H1 (cell line): ENCODE data around the gene ADAMTS3. TPM values are rescaled to one million over a fixed set of nuclear protein-coding genes. Genes with fewer than 3 reads are reported as not detected.

Experiments
- CTCF ChIA-PET: fragments of 300-600 bp; sonication (Branson Sonifier 250); formaldehyde crosslinking; loops from one replicate; lab custom pipeline; 2021; ENCODE audit not compliant: partially characterized antibody; lab: Charles Lee
- POLR2A ChIA-PET: fragments of 300-600 bp; sonication (Branson Sonifier 250); formaldehyde crosslinking; loops from one replicate; lab custom pipeline; 2021; ENCODE audit warnings: inconsistent platforms; ENCODE audit not compliant: partially characterized antibody; lab: Charles Lee
- DNase-seq, 2 experiments: peaks; one replicate each; pipeline versions ENCODE4 v3.0.0 to v3.0.0-alpha.2; 2010 to 2022; ENCODE audit warnings: low spot score in 2 of 2, low read depth in 1 of 2, mixed read lengths in 1 of 2
- FAIRE-seq: peaks from 2 replicates; lab custom pipeline; 2011; peaks lifted over from hg19 to GRCh38; lab: Jason Lieb, UNC
- H2AFZ ChIP-seq: 2 replicates; pipeline ENCODE4 v1.8.1; 2012; ENCODE audit warnings: low read length, inconsistent platforms
- H2AK5ac ChIP-seq: 2 replicates; pipeline ENCODE4 v1.6.1; 2013; ENCODE audit warnings: low read depth, low read length
- H2BK120ac ChIP-seq: replicated peaks from 2 replicates; pipeline ENCODE3; 2013; ENCODE audit warnings: low read depth, low read length, inconsistent platforms
- H2BK12ac ChIP-seq: 2 replicates; pipeline ENCODE4 v1.6.1; 2013; ENCODE audit warnings: low read depth, low read length
- H2BK15ac ChIP-seq: 2 replicates; pipeline ENCODE4 v1.6.1; 2013; ENCODE audit warnings: low read length
- H2BK20ac ChIP-seq: 2 replicates; pipeline ENCODE4 v1.6.1; 2013; ENCODE audit warnings: low read length
- H2BK5ac ChIP-seq: 2 replicates; pipeline ENCODE4 v1.6.1; 2013; ENCODE audit warnings: low read depth, low read length
- H3K14ac ChIP-seq: 2 replicates; pipeline ENCODE4 v1.6.1; 2013; ENCODE audit warnings: inconsistent platforms; ENCODE audit not compliant: insufficient read length
- H3K18ac ChIP-seq: 2 replicates; pipeline ENCODE4 v1.6.1; 2013; ENCODE audit warnings: low read length; ENCODE audit errors: extremely low read depth
- H3K23ac ChIP-seq: 2 replicates; pipeline ENCODE4 v1.6.1; 2013; ENCODE audit warnings: inconsistent platforms; ENCODE audit not compliant: insufficient read length
- H3K23me2 ChIP-seq: 2 replicates; pipeline ENCODE4 v1.6.1; 2013; ENCODE audit warnings: low read depth, low read length
- H3K27ac ChIP-seq: 2 replicates; pipeline ENCODE4 v1.6.1; 2011; ENCODE audit warnings: low read depth, low read length, inconsistent platforms
- H3K27me3 ChIP-seq, 4 experiments: replicated peaks in 1 of 4; 1 replicate in 1 of 4; 2 replicates in 3 of 4; pipeline versions ENCODE4 v1.6.1 to v1.8.1; 2011 to 2013; ENCODE audit warnings: low read length in 3 of 4, mild to moderate bottlenecking in 3 of 4, inconsistent platforms in 2 of 4, mixed read lengths in 2 of 4, moderate library complexity in 1 of 4; ENCODE audit not compliant: control insufficient read depth in 3 of 4, insufficient read depth in 3 of 4; ENCODE audit errors: extremely low read depth in 1 of 4
- H3K36me3 ChIP-seq, 4 experiments: 2 replicates each; pipeline versions ENCODE4 v1.6.1 to v1.8.1; 2011 to 2013; ENCODE audit warnings: mild to moderate bottlenecking in 4 of 4, low read length in 3 of 4, moderate library complexity in 2 of 4, control low read depth in 1 of 4, inconsistent platforms in 1 of 4; ENCODE audit not compliant: insufficient read depth in 4 of 4, control insufficient read depth in 2 of 4
- H3K4ac ChIP-seq: replicated peaks from 2 replicates; pipeline ENCODE3; 2013; ENCODE audit warnings: low read length, low read depth, mixed read lengths, inconsistent platforms; ENCODE audit not compliant: insufficient read length
- H3K4me1 ChIP-seq, 4 experiments: replicated peaks in 1 of 4; 1 replicate in 1 of 4; 2 replicates in 3 of 4; pipeline versions ENCODE4 v1.6.1 to v1.8.1; 2011 to 2013; ENCODE audit warnings: low read length in 3 of 4, inconsistent platforms in 2 of 4, mixed read lengths in 1 of 4; ENCODE audit not compliant: insufficient read depth in 4 of 4, control insufficient read depth in 3 of 4
- H3K4me2 ChIP-seq, 2 experiments: 2 replicates each; pipeline versions ENCODE4 v1.6.1 to v1.8.1; 2011 to 2013; ENCODE audit warnings: low read depth in 2 of 2, low read length in 2 of 2, control low read depth in 1 of 2, inconsistent platforms in 1 of 2, mild to moderate bottlenecking in 1 of 2; ENCODE audit not compliant: insufficient read depth in 1 of 2
- H3K4me3 ChIP-seq, 4 experiments: fragments of 200-600, 300-600 bp in 1 of 4; sonication (generic), shearing (Covaris generic), sonication (Bioruptor Twin) in 1 of 4; 2 replicates each; pipeline versions ENCODE4 v1.5.1 to v1.8.1; 2011 to 2016; ENCODE audit warnings: low read length in 4 of 4, low read depth in 3 of 4, control low read depth in 2 of 4, inconsistent platforms in 2 of 4, mild to moderate bottlenecking in 2 of 4, mixed read lengths in 1 of 4, moderate library complexity in 1 of 4; ENCODE audit not compliant: insufficient read depth in 2 of 4; ENCODE audit errors: extremely low read depth in 1 of 4
- H3K56ac ChIP-seq: replicated peaks from 2 replicates; pipeline ENCODE3; 2013; ENCODE audit warnings: low read depth, mild to moderate bottlenecking, mixed read lengths, low read length, inconsistent platforms; ENCODE audit not compliant: insufficient read length
- H3K79me1 ChIP-seq: 2 replicates; pipeline ENCODE4 v1.6.1; 2013; ENCODE audit warnings: low read depth, low read length, control low read depth
- H3K79me2 ChIP-seq, 2 experiments: 2 replicates each; pipeline versions ENCODE4 v1.6.1 to v1.8.1; 2012 to 2013; ENCODE audit warnings: low read length in 2 of 2, mild to moderate bottlenecking in 2 of 2, inconsistent platforms in 1 of 2; ENCODE audit not compliant: insufficient read depth in 2 of 2, control insufficient read depth in 1 of 2
- H3K9ac ChIP-seq, 4 experiments: replicated peaks in 1 of 4; 1 replicate in 1 of 4; 2 replicates in 3 of 4; pipeline versions ENCODE4 v1.6.1 to v1.8.1; 2011 to 2013; ENCODE audit warnings: low read depth in 3 of 4, low read length in 3 of 4, control low read depth in 2 of 4, mild to moderate bottlenecking in 2 of 4, moderate library complexity in 2 of 4, inconsistent platforms in 1 of 4; ENCODE audit errors: extremely low read depth in 1 of 4
- H3K9me3 ChIP-seq, 2 experiments: 2 replicates each; pipeline versions ENCODE4 v1.6.1 to v1.8.1; 2012 to 2013; ENCODE audit warnings: mild to moderate bottlenecking in 2 of 2, moderate library complexity in 2 of 2, control low read depth in 1 of 2, inconsistent platforms in 1 of 2, low read depth in 1 of 2, low read length in 1 of 2, mixed read lengths in 1 of 2; ENCODE audit not compliant: insufficient read depth in 2 of 2
- H4K20me1 ChIP-seq, 2 experiments: replicated peaks in 1 of 2; 2 replicates each; pipeline versions ENCODE3 to v1.8.1; 2011 to 2013; ENCODE audit warnings: inconsistent platforms in 2 of 2, low read length in 2 of 2, mild to moderate bottlenecking in 1 of 2; ENCODE audit not compliant: insufficient read depth in 2 of 2, control insufficient read depth in 1 of 2
- H4K5ac ChIP-seq: 2 replicates; pipeline ENCODE4 v1.6.1; 2013; ENCODE audit warnings: low read length, low read depth, mixed read lengths, inconsistent platforms; ENCODE audit not compliant: insufficient read length
- H4K8ac ChIP-seq: 2 replicates; pipeline ENCODE4 v1.8.0; 2013; ENCODE audit warnings: mild to moderate bottlenecking, moderate library complexity, low read length, inconsistent platforms; ENCODE audit not compliant: insufficient read depth; ENCODE audit errors: extremely low read depth
- H4K91ac ChIP-seq: replicated peaks from 2 replicates; pipeline ENCODE3; 2013; ENCODE audit warnings: low read length, mixed read lengths, inconsistent platforms; ENCODE audit not compliant: insufficient read length
- GTF2F1 ChIP-seq: IDR thresholded peaks from 2 replicates; pipeline ENCODE4 v1.6.1; 2012; ENCODE audit warnings: low read depth, low read length, improper control_type of control experiment, borderline replicate concordance
- NRF1 ChIP-seq: IDR thresholded peaks from 2 replicates; pipeline ENCODE4 v1.6.1; 2011; ENCODE audit warnings: mild to moderate bottlenecking, low read depth, low read length, improper control_type of control experiment
- SIN3A ChIP-seq, 2 experiments: IDR thresholded peaks in 1 of 2; conservative IDR thresholded peaks in 1 of 2; 2 replicates each; pipeline ENCODE4 v1.6.1; 2011 to 2012; ENCODE audit warnings: low read length in 2 of 2, improper control_type of control experiment in 1 of 2, low read depth in 1 of 2, mild to moderate bottlenecking in 1 of 2
- SP2 ChIP-seq: IDR thresholded peaks from 2 replicates; pipeline ENCODE4 v1.6.1; 2012; ENCODE audit warnings: mild to moderate bottlenecking, low read length, inconsistent platforms
- WGBS, 2 experiments: shearing (Covaris generic) in 1 of 2; methylation state at CpG; one replicate each; pipeline versions ENCODE4 v1.1.6 to v1.1.7; 2013 to 2015; ENCODE audit warnings: low lambda C conversion rate in 2 of 2, mixed read lengths in 2 of 2, inconsistent platforms in 1 of 2, low coverage in 1 of 2, missing lambda C conversion rate in 1 of 2; ENCODE audit not compliant: insufficient replicate concordance in 2 of 2, insufficient coverage in 1 of 2, insufficient read length in 1 of 2; ENCODE audit errors: extremely low coverage in 1 of 2, missing lambda C conversion rate in 1 of 2; 5-methylcytosine and 5-hydroxymethylcytosine counted together
- polyA plus RNA-seq, 7 experiments: library from polyadenylated mRNA; depleted of rRNA in 3 of 7; stranded (reverse) in 5 of 7; unstranded in 2 of 7; fragments of >200 nt in 5 of 7; fragments of 200-250 nt in 2 of 7; gene quantifications; 1 replicate in 5 of 7; 2 replicates in 1 of 7; 4 replicates in 1 of 7; pipeline versions ENCODE4 v1.2.1 to v1.2.3, GENCODE V29; 2011 to 2013; ENCODE audit warnings: missing spikeins in 2 of 7, mixed read lengths in 2 of 7
- total RNA-seq: library from RNA; stranded (reverse); fragmentation: NEBNext Ultra II Directional; extraction: Animal tissue kit (Norgen Biotek cat#: 25700); gene quantifications from 2 replicates; pipeline ENCODE4 v1.2.1, GENCODE V29; 2021

Gene ADAMTS3
- total and polyA plus RNA-seq, 2 of the 8 experiments (the other 6 are each of a cell fraction or from before 2014, with no cell fraction given) = 1.3 to 3.4 TPM

GRCh38 chr4:72527038-72527646 lies 41.9 kb downstream of the ADAMTS3 start:
- Histone ChIP-seq H3K27me3 (no peaks in the 10 kb centered on the region), H3K56ac (no peak overlapping the region), H2BK120ac (no peak overlapping the region), H3K23me2 (no peaks in the 10 kb centered on the region), H2BK20ac (no peak overlapping the region), H2BK15ac (no peak overlapping the region), H3K79me1 (no peaks in the 10 kb centered on the region), H3K36me3 (no peaks in the 10 kb centered on the region), H2AFZ (no peak overlapping the region), H3K27ac (no peak overlapping the region), H3K4ac (no peak overlapping the region), H4K8ac (no peak overlapping the region), H3K79me2 (no peaks in the 10 kb centered on the region), H3K4me2 (no peak overlapping the region), H2AK5ac (no peak overlapping the region), H3K9ac (no peak overlapping the region), H4K20me1 (no peaks in the 10 kb centered on the region), H3K18ac (no peak overlapping the region), H3K9me3 (no peaks in the 10 kb centered on the region), H3K23ac (no peak overlapping the region), H4K5ac (no peak overlapping the region), H3K14ac (no peak overlapping the region), H4K91ac (no peak overlapping the region), H2BK12ac (no peak overlapping the region), H3K4me1 (no peaks in the 10 kb centered on the region), H3K4me3 (no peak overlapping the region), H2BK5ac (no peak overlapping the region)
- ChIA-PET POLR2A (no interaction called here), CTCF (interaction anchor here (0.7 to 1.2 kb wide), 4 partner anchors 11 to 430 kb away, joined by 3 read pairs; no protein-coding TSS in a partner anchor)
- FAIRE-seq (no peak), DNase-seq (no peak)
- WGBS, 2 experiments = 92% methylated on average over 2 of the region's 2 CpGs; no CpG with 5 or more reads in 1 of the 2 experiments
- TF ChIP-seq SP2 (no peak), GTF2F1 (no peak), NRF1 (no peak), SIN3A (conservative IDR thresholded peaks at IDR 0.05 in 1 of 2, IDR thresholded peaks at IDR 0.05 in 1 of 2; ENCODE audit: low read depth in 1 of 2, low read length in 2 of 2) (no peak)
